HG02938 (cell line): Measurements from ENCODE around the gene UCHL1.
"Not testable (repeated sequence)": the region's sequence is repeated elsewhere in the genome, so short reads cannot be mapped to it uniquely, and the experiment has no call there.

ENCODE experiments used
- ATAC-seq: cut with Tn5 transposase; IDR thresholded peaks from one replicate; pipeline ENCODE4 v1.9.1; 2021; ENCODE audit warnings: mild to moderate bottlenecking, moderate library complexity; ENCODE audit not compliant: unreplicated experiment

The UCHL1 gene

DNA sequence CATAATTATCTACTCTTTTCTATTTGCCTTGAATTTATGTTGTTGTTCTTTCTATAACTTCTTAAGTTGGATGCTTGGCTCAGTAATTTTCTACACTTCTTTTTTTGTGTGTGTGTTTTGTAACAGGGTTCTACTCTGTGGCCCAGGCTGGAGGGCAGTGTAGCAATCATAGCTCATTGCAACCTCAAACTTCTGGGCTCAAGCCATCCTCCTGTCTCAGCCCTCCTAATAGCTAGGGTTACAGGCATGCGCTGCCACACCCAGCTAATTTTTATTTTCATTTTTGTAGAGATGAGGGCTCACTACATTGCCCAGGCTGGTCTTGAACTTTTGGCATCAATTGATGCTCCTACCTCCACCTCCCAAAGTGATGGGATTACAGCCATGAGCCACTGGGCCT is 20.7 kb upstream of the UCHL1 start:
- no peak for ATAC-seq

DNA sequence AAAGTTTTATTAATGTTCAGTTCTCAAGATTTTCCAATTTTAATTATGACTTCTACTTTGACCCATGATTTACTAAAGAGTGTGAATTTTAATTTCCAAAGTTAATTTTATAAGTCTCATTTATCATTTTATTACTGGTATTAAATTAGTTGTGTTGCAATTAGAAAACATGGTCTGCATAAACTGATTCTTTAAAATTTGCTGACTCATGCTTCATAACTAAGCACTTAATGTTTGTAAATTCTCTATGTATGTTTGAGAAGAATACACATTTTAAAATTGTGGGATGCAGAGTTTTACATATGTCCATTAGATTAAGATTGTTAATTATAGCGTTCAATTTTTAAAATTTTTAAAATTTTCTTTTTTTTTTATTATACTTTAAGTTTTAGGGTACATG is 20.2 kb upstream of the UCHL1 start:
- no peak for ATAC-seq

DNA sequence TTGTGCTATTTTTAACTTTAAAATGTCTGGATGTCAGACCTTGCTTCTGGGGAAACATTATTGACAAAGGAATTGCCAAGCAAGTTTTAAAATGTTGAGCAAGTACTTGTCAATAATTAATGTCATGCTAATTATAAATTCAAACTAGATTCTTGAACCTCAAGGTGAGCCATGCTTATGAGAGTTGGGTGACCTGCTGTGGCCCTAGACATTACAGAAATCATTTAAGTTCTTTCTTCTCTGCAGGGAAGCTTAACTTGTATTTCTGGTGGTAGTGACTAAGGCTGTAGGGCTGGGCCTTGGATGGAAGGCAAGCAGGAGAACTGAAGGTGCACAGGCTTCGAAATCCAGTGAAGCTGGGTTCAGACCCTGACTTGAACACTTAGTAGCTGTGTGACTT is 14.8 kb upstream of the UCHL1 start:
- ATAC-seq: no peak

DNA sequence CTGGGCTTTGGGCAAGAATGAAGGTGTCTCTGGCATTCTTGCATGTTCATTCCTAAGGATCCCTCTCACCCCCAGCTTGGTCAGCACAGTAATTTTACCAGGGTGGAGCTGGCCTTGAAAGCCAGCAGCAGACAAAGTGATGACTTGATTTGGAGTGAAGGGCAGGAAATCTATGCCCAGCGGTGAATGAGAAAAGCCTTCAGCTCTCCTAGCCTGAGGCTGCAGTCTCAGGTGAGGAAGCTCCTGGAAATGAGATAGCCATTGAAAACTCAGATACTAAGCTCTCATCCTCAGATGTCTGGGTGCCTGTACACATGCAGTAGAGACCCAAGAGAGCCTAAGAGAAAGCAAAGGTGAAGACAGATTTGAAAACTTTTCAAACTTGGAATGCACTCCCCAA is 10.7 kb upstream of the UCHL1 start:
- ATAC-seq: no peak

DNA sequence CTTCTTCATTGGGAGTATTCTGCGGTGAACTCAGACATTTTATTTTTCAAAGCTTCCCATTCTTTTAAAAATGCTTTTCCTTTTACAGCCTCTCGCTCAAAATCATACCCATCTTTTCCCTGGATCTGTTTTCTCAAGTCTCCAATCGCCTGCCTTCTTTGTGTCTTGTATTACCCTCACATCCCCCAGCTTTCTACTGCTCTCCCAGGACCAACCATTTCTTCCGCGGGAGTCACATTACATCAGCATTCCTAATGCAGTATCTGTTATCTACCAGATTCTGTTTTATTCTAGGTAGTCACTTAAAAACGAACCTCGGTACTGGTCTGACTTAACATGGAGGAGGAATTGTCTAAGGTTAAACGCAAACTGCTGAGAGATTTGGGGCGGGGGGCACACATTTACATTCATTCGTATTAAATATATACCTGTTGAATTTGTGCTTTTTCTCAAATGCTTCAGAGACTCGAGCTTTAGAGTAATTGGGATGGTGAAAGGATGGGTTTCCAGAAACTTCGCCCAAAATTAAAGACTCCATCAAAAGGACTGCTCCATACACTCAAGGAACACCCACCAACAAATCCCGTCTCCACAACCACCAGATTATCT is 493 bp upstream of the UCHL1 start:
- no peak for ATAC-seq

DNA sequence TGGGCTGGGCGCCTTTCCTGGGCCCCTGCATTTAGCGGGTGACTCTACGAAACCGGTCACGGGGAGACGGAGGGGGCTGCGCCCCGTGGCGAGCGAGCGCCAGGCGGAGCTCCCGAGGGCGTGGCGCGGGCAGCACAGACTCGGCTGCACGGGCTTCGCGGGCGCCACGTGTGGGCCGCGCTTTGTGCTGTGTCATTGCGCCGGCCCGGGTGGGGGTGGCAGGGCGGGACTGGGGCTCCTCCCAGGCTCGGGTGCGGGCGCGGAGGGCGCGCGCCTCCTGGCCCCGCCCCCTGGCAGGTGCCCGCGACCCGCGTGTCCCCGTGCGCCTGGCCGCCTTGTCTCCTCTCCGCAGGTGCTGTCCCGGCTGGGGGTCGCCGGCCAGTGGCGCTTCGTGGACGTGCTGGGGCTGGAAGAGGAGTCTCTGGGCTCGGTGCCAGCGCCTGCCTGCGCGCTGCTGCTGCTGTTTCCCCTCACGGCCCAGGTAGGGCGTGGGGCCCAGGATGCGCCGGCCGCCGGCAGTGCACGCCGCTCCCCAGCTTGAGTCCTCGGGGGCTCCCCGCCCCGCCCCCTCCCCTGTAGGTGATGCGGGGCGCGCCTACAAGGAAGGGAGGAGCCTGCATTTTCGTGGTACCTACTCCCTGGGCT is 651 bp downstream of the UCHL1 start:
- peak; percentile 63 for ATAC-seq

DNA sequence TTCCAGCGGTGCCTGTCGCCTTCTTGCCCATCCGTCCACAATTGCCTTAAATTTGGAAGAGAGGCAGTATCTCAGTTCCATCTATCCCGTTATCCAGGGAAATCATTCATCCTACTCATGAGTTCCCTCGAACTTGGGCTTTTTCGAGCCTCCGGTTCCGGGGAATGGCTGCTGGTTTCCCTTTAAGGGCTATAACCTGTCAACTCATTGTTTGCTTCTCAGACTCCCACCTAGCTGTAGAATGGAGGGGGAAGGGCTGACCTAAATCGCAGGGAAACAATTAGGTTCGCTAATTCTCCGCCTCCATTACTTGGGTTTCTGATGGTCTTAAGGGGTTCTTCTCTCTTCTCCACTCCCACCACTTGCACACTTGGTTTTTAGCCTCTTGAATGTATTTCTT is 1.2 kb downstream of the UCHL1 start:
- no peak for ATAC-seq

DNA sequence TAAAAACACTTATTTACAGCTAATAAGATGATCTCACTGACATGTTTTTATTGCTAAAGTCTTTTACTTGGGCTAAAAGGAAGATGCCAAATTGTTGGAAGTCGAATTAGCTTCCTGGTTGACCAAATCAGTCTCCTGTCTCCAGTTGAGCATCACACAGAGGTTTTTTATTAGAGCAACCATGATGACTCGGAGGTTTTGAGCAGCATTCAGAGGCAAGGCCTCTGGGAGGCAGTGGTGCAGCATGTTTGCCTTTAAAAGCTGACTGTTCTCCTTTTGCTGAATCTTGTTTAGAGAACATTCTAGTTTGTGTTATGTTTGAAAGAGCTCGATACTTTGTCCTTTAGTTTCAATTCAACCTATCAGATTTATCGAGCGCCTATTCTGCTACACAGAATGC is 2.1 kb downstream of the UCHL1 start:
- no peak for ATAC-seq

DNA sequence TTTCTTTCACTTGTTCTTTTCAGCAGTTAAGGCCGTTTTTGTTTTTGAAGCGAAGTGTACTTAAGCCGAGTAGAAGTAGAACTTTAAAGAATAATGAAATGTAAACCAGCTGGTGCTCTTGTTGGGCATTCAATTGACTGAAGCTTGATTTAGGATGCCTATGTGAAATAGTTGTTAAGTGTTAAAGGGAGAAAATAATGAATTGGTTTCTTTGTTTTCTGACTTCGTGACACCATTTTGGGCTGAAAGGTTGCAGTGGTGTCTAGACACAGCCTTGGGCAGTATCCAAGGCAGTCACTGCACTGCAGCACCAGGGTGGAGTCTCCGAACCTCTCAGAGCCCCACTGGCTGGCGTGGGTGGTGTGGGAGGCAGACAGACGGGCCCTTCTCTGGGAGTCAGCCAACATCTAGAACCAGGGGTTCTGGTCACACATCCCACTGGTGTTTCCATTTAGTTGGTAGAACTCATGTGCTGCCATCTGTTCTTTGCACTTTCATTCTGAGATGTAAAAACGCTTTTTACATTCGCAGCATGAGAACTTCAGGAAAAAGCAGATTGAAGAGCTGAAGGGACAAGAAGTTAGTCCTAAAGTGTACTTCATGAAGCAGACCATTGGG is 3.5 kb downstream of the UCHL1 start:
- no peak for ATAC-seq

DNA sequence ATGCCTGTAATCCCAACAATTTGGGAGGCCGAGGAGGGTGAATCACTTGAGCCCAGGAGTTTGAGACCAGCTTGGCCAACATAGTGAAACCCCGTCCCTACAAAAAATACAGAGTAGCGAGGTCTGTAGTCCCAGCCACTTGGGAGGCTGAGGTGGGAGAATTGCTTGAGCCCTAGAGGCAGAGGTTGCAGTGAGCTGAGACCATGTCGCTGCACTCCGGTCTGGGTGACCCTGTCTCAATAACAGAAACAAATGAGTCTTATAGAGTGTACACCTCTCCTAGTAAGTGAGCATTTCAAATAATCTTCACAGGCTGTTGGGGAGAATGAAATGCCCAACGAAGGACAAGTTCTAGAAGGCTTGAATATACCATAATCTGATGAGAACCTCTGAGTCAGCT is 5.5 kb downstream of the UCHL1 start:
- ATAC-seq: no peak

DNA sequence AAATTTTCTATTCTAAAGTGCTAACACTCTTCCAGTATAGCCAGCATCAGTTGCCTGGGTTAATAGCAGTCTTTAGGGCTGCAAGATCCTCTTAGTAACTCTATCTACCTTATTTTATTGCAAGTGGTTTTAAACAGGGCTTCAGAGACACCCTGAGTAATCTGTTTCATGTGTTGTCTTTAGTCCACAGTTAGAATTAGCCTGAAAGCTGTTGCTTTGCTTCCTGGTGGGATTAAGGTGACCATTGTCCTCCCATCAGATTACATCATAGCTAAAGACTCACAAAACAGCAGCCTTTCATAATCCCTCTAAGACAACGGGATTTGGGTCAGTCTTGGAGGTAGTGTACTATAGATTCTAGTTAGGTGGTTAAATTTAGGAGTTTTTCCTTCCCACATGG is 7.5 kb downstream of the UCHL1 start:
- no peak for ATAC-seq

DNA sequence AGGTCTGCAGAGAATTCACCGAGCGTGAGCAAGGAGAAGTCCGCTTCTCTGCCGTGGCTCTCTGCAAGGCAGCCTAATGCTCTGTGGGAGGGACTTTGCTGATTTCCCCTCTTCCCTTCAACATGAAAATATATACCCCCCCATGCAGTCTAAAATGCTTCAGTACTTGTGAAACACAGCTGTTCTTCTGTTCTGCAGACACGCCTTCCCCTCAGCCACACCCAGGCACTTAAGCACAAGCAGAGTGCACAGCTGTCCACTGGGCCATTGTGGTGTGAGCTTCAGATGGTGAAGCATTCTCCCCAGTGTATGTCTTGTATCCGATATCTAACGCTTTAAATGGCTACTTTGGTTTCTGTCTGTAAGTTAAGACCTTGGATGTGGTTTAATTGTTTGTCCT is 11.3 kb downstream of the UCHL1 start:
- no peak for ATAC-seq

DNA sequence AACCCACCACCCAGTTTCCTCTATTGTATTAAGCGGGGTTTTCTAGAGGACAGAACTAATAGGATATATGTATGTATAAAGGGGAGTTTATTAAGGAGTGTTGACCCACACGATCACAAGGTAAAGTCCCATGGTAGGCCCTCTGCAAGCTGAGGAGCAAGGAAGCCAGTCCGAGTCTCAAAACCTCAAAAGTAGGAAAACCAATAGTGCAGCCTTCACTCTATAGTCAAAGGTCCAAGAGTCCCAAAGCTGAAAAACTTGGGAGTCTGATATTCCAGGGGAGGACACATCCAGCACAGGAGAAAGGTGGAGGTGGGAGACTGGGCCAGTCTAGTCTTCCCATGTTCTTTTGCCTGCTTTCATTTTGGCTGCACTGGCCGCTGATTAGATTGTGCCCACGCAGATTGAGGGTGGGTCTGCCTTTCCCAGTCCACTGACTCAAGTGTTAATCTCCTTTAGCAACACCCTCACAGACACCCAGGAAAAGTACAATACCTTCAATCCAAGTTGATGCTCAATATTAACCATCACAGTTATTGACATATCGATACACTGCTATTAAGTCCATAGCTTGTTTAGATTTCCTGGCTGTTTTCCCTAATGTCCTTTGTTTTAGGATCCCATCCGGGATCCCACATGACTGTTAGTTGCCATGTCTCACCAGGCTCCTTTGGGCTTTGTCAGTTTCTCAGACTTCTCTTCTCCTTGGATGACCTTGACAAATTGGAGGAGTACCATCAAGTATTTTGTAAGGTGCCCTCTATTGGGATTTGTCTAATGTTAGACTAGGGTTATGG is 12.2 kb downstream of the UCHL1 start:
- no peak for ATAC-seq

DNA sequence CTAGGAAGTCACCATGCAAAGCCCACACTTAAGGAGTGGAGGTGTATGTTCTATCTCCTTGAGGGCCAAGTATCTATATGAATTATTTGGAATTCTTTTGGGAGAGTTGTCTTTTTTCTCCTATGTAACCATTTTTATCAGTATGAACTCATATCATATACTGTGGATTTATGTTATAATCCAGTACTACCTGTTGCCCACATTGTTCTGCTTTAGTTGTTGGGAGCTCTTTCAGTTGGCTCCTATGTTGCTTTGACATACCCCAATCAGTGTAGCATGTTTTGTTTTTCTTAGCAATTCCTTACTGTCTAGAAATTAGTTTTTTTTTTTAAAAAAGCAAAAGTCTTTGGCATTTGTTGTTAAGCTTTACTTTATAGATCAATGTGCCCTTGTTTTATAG is 13.0 kb downstream of the UCHL1 start:
- no peak for ATAC-seq

DNA sequence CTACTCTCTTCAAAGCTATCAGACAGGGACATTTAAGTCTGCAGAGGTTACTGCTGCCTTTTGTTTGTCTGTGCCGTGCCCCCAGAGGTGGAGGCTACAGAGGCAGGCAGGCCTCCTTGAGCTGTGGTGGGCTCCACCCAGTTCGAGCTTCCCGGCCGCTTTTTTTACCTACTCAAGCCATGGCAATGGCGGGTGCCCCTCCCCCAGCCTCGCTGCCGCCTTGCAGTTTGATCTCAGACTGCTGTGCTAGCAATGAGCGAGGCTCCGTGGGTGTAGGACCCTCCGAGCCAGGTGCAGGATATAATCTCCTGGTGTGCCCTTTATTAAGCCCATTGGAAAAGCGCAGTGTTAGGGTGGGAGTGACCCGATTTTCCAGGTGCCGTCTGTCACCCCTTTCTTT is 19.2 kb downstream of the UCHL1 start:
- ATAC-seq: not testable (repeated sequence)

DNA sequence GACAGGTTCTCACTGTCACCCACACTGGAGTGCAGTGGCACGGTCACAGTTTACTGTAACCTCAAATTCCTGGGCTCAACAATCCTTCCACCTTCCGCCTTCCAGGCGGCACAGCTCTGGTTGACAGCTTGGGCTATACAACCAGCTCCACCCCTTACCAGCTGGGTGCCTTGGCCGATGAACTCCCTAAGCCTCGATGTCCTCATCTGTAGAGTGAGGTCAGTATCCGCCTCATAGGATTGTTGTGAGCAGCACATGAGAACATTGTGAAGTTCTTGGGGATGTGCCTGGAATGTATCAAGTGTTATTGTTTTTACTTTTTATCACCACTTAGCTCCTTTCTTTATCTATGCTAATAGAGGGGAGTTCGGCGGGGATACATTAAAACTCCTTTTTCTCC is 23.3 kb downstream of the UCHL1 start:
- no peak for ATAC-seq

DNA sequence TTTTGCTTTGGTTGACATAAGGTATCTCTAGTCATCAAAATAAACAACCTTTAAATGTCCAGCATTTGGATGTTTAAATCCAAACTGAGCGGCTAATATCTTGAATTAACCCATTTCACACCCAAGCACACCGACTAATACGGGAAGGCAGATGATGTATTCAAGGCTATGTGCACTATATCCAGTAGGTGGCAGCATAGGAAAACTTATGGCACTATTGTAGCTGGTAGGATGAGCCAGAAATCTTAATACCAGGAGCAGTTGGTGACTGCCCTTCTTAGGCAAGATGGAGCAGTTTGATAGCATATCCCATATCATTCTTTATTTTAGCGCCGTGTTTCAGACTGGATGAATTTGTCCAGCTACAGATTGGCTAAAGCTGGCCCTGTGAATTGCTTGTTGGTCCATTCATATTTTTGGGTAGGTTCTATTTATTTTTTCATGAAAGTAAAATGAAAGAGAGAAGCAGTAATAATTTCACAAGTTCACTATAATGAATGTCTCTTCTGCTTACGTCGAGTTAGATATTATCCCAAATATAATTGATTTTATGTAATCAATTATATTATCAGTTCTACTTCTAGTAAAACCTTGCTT is 24.4 kb downstream of the UCHL1 start:
- peak; percentile 95 for ATAC-seq

DNA sequence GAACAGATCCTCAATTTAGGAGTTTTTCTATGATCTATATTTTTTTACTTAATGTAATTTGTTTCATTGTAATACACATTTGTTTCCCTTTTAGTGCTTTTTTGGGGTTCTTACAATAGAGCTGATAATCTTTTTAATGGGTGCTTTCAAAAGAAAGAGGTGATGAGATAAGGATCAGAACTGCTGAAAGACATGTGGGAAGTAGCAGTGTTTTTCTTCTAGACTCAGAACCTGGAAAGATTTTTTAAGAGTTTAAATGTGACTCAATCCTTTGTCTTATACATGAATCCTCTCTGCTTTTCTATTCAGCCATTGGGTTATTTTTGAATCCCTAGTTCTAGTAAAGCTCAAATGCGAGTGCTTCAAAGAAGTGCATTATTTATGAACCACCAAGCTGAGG is 25.6 kb downstream of the UCHL1 start:
- no peak for ATAC-seq

DNA sequence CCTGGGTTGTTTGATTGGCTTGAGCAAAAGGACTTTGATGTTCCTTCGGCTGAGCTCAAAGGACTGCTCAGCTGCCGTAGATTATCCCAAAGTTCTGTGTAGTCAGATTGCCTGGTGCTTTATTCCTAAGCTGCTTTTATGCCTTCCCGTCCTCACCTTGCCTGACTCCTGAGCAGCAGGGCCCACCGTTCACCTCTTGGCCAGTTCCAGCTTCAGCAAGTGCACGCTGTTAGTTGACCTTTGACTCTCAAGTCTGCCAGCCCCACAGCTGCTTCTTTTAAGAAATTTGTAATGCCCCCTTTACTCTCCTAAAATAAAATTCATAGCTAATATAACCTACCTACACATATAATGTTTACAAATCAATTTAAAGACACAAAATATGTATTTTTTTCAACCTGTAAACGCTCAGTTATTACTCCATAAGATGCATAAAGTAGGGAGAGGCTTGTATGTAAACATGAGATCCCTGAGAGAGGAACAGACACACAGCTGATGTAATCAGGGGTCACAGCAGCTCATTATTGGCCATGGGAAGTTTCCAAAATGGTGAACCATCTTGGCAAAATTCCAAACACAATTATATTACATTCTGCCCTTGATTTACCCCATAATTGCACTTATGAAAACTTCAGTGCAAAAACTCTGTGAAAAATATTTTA is 28.6 kb downstream of the UCHL1 start:
- no peak for ATAC-seq

DNA sequence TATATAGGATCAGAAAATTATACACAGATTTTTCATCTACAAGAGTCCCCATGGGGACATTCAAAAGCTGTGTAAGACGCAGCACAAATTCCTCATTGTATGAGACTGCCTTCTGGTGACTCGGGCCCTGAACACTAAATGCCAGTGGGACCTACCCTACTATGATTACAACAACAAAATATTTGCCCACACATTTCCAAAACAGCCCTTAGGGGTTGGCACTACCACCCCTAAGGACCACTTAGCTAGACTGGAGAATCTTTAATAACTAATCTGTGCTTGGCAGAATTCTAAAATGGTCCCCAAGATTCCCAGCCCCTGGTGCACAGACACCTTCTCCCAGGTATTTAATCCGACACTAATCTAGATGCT is 29.1 kb downstream of the UCHL1 start:
- ATAC-seq: no peak

DNA sequence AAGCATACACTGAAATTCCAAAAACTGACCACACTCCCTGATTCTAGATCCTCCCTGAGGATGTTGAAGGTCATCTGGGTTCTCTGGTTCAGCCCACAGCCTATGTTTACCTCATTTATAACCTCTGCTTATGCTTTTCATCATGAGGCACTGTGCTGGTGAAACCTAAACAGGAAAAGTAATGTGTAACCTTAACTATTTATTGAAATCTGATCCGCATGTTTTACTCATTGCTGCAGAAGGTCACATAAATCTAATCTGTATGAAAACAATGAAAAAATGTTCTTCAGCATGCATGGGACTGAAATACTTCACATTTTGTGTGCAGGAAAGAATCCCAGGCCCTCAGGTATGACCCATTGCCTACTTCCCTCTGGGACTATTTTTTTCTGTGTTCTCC is 30.3 kb downstream of the UCHL1 start:
- no peak for ATAC-seq
